HFFc6 (cell line): ENCODE results near the gene CLDN14. TPM values are rescaled to one million over a fixed set of nuclear protein-coding genes. Genes with fewer than 3 reads are reported as not detected.

Source experiments
- DNase-seq: peaks from one replicate; pipeline ENCODE4 v3.0.0-alpha.2; 2018
- H3K27ac Mint-ChIP-seq: 2 replicates; pipeline ENCODE4 v1.8.0; 2020; ENCODE audit warnings: mild to moderate bottlenecking, mixed read lengths
- H3K27me3 Mint-ChIP-seq: 2 replicates; pipeline ENCODE4 v1.8.0; 2021; ENCODE audit warnings: mild to moderate bottlenecking, moderate library complexity, mixed read lengths; ENCODE audit not compliant: insufficient read depth
- H3K36me3 Mint-ChIP-seq: 2 replicates; pipeline ENCODE4 v1.8.0; 2021; ENCODE audit warnings: low read depth, mixed read lengths
- H3K4me1 Mint-ChIP-seq: 2 replicates; pipeline ENCODE4 v1.8.0; 2020; ENCODE audit warnings: low read depth, mixed read lengths
- H3K4me3 Mint-ChIP-seq: 2 replicates; pipeline ENCODE4 v1.8.0; 2020; ENCODE audit warnings: mild to moderate bottlenecking, moderate library complexity, mixed read lengths
- H3K9me3 Mint-ChIP-seq: 2 replicates; pipeline ENCODE4 v1.8.0; 2020; ENCODE audit warnings: mild to moderate bottlenecking, mixed read lengths
- long read RNA-seq: library from polyadenylated mRNA; unstranded; transcript quantifications from one replicate; pipeline ENCODE4 v2.0.0, GENCODE V29; 2019
- total RNA-seq, 6 experiments: library from RNA; stranded (reverse); fragmentation: NEBNext Ultra II Directional; extraction: Animal tissue kit (Norgen Biotek cat#: 25700); gene quantifications; 2 replicates in 1 of 6; 3 replicates in 5 of 6; pipeline ENCODE4 v1.2.3, GENCODE V29; 2021
- TF ChIP-seq, protein P1 (sequence below): fragments of 200-600 bp; sonication (generic); IDR thresholded peaks from 2 replicates; pipeline ENCODE4 v1.5.0; 2021; ENCODE audit warnings: antibody characterized with exemption, mild to moderate bottlenecking

CLDN14 gene, protein sequence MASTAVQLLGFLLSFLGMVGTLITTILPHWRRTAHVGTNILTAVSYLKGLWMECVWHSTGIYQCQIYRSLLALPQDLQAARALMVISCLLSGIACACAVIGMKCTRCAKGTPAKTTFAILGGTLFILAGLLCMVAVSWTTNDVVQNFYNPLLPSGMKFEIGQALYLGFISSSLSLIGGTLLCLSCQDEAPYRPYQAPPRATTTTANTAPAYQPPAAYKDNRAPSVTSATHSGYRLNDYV
- total RNA-seq = under 1 TPM in 2 of 6 experiments, not detected in 4; 0.14 to 0.17 TPM
- long read RNA-seq = 0 reads

DNA sequence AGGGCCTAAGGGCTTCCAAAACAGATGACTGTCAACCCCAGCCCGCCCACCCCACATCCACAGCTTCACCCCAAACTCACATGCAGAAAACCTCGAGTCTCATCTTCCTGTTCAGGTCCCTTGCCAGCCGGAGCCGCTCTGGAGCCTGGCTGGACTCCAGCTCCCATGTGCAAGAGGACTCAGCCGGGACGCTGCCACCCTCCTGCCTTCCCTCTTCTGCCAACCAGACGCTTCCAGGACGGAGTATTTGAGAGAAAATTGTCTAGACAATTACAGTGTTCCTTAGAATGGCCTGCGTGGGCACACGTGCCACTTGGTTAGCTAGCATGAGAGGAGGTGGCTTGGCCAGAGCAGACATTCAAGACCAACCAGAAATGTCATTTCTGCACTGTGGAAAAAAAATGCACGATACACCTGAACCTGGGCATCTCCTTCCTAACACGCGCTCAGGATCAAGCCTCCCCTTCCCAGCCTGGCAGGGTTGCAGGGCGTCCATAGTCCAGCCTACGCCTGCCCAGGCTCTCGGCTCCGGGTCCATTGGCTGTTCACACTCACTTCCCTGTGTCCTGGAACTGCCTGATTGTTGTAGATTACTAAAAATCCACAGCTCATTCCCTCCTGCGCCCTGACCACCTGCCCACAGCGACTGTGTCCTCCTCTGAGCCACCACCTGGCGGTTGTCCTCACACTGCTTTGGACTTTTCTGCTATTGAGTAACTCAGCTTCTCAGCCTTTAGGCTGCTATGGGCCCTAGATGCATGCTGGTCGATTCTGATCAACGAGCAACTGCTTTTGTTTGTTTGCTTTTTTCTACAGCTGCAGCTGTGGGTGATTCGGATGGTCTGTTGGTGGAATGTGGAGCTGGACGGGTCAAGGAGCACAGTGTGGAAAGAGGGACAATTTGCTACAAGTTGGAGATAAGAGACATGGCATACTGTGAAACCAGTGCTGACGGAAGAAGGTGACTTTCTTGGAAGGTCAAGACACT is at the start of gene CLDN14:
CLDN14 (minus strand) TSS at position 708 of the 988 bp plus-strand sequence. CDS start 18,427 bp downstream, outside the sequence.
- DNase-seq = no peak
- H3K36me3 Mint-ChIP-seq = no peaks in the 10 kb centered on the region
- H3K4me1 Mint-ChIP-seq = peaks cover 34% of the 10 kb centered on the region
- peak within 1 kb of the TSS; percentile 82 for H3K27ac Mint-ChIP-seq
- H3K9me3 Mint-ChIP-seq = no peaks in the 10 kb centered on the region
- TF ChIP-seq, protein P1, sequence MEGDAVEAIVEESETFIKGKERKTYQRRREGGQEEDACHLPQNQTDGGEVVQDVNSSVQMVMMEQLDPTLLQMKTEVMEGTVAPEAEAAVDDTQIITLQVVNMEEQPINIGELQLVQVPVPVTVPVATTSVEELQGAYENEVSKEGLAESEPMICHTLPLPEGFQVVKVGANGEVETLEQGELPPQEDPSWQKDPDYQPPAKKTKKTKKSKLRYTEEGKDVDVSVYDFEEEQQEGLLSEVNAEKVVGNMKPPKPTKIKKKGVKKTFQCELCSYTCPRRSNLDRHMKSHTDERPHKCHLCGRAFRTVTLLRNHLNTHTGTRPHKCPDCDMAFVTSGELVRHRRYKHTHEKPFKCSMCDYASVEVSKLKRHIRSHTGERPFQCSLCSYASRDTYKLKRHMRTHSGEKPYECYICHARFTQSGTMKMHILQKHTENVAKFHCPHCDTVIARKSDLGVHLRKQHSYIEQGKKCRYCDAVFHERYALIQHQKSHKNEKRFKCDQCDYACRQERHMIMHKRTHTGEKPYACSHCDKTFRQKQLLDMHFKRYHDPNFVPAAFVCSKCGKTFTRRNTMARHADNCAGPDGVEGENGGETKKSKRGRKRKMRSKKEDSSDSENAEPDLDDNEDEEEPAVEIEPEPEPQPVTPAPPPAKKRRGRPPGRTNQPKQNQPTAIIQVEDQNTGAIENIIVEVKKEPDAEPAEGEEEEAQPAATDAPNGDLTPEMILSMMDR = no peak
- peak within 1 kb of the TSS; percentile 85 for H3K4me3 Mint-ChIP-seq
- no peaks in the 10 kb centered on the region; the same call in 1 of the 2 replicates for H3K27me3 Mint-ChIP-seq

DNA sequence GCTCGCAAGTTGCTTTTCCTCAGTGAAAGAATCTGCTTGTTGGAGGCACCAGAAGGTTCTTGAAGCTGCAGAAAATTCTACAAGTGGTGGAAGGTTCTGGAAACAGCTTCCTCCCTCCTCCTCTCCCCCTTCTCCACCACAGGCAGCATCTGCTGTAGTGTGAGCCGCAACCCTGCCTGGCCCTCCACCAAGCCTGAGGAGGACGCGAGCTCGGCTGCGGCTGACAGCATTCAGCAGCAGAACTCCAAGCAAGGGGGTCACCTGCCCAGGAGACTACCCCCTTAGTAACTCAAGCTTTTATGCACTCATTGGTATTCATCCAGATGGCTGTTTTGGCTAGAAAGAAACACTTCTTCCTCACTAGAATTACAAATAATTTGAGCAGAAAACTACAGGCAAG is 48.8 kb upstream of the CLDN14 start:
- Mint-ChIP-seq H3K9me3 (no peaks in the 10 kb centered on the region), H3K36me3 (peaks cover 5% of the 10 kb centered on the region; the same call in 1 of the 2 replicates), H3K4me1 (no peaks in the 10 kb centered on the region), H3K27ac (no peak overlapping the region), H3K4me3 (no peak overlapping the region), H3K27me3 (peaks cover 35% of the 10 kb centered on the region)
- TF ChIP-seq, protein P1 = no peak
- no peak for DNase-seq

DNA sequence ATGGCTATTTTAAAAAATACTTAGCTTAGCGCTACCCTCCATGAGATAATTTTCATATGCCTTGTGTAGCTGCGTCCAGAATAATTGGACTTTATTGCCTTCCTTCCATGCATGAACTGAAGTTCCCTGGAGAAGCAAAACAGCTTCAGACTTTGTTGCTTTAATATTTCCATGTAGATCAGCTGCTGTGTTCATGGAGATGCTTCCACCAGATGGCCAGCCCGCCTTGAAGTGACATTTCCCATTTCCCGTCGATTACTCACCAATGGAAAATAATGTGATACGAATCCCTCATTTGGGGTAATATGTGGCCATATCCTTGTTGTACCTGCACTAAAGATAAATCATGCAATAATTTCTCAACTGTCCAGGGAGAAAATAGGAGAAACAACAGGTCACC is 47.4 kb upstream of the CLDN14 start:
- Mint-ChIP-seq H3K4me1 (no peaks in the 10 kb centered on the region), H3K4me3 (no peak overlapping the region), H3K27ac (no peak overlapping the region), H3K36me3 (peaks cover 5% of the 10 kb centered on the region; the same call in 1 of the 2 replicates), H3K27me3 (peaks cover 40% of the 10 kb centered on the region), H3K9me3 (no peaks in the 10 kb centered on the region)
- DNase-seq = no peak
- TF ChIP-seq, protein P1 = no peak

DNA sequence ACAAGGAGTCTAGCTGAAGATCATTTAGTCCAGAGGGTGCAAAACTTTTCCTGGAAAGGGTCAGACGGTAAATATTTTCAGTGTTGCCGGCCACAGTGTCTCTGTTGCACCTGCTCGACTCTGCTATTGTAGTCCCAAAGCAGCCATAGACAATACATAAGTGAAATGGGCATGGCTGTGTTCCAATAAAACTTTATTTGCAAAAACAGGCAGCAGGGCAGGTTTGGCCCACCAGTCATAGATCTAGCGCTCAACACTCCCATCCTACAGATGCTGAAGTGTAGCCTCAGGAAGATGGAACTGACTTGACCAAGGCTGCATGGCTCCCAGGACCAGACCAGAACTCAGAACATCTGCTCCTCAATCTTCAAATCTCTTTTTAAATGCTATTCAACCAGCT is 46.2 kb upstream of the CLDN14 start:
- H3K4me1 Mint-ChIP-seq = no peaks in the 10 kb centered on the region
- no peak overlapping the region for H3K27ac Mint-ChIP-seq
- no peaks in the 10 kb centered on the region for H3K9me3 Mint-ChIP-seq
- peaks cover 50% of the 10 kb centered on the region for H3K27me3 Mint-ChIP-seq
- TF ChIP-seq, protein P1 = no peak
- no peak for DNase-seq
- no peak overlapping the region for H3K4me3 Mint-ChIP-seq
- H3K36me3 Mint-ChIP-seq = peaks cover 5% of the 10 kb centered on the region; the same call in 1 of the 2 replicates

DNA sequence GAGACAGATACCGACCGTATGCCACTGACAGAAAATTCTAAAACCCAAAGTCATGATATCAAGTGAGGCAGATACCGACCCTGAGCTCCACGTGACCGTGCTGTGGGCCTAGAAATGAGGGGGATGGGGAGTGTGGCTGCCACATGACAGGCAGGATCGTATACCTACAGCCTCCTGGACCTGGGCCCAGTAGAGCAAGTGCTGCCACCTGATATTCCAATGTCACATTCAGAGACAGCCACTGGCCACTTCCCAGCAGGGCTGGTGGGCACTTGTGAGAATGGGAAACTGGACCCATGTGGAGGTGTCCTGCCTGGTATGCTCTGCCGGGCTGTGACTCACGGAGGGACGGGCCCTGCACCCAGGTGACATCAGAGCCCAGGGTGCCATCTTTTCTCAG is 44.6 kb upstream of the CLDN14 start:
- H3K27me3 Mint-ChIP-seq = peaks cover 64% of the 10 kb centered on the region
- H3K9me3 Mint-ChIP-seq = peaks cover 11% of the 10 kb centered on the region; the same call in 1 of the 2 replicates
- no peaks in the 10 kb centered on the region for H3K4me1 Mint-ChIP-seq
- H3K4me3 Mint-ChIP-seq = no peak overlapping the region
- TF ChIP-seq, protein P1 = no peak
- no peak for DNase-seq
- no peak overlapping the region for H3K27ac Mint-ChIP-seq
- no peaks in the 10 kb centered on the region for H3K36me3 Mint-ChIP-seq
